ENCODE results near the gene MALT1.
A peak's percentile ranks its signal among the peaks of the same experiment; 100 is the strongest.
"Not testable (repeated sequence)": the region's sequence is repeated elsewhere in the genome, so short reads cannot be mapped to it uniquely, and the experiment has no call there.

Gene MALT1

DNA sequence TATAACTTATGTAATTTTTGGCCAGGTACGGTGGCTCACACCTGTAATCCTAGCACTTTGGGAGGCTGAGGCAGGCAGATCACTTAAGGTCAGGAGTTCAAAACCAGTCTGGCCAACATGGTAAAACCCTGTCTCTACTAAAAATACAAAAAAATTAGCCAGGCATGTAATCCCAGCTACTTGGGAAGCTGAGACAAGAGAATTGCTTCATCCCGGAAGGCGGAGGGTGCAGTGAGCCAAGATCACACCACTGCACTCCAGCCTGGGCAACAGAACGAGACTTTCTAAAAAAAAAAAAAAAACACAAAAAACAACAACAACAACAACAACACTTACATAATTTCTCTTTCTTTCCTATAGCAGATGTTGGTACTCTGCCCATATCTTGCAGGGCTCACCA is 105.3 kb downstream of the MALT1 start:
- not testable (repeated sequence) for DNase-seq (ENCODE audit: low read depth)

DNA sequence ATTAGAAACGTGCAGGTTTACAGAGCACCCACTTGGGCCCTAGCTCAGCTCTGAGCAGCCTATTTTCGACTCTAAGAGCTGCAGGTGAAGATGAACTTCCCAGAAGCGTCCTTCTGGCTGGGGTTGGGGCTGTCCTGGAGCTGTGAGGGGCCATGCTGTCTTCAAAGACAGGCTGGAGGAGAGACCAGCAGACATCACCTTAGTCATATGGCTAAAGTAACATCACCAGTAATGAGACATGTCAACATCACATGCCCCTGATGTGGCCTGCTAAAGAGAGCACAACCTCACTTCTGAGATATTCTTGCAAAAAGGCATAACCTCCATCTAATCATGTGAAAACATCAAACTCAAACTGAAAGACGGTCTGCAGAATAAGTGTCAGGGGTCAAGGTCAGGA is 106.2 kb downstream of the MALT1 start:
- no peak for DNase-seq (ENCODE audit: low read depth)

- no peak for DNase-seq (ENCODE audit: low read depth)
Measured at GRCh38 chr18:58779529-58779928, 108.3 kb downstream of the MALT1 start.

DNA sequence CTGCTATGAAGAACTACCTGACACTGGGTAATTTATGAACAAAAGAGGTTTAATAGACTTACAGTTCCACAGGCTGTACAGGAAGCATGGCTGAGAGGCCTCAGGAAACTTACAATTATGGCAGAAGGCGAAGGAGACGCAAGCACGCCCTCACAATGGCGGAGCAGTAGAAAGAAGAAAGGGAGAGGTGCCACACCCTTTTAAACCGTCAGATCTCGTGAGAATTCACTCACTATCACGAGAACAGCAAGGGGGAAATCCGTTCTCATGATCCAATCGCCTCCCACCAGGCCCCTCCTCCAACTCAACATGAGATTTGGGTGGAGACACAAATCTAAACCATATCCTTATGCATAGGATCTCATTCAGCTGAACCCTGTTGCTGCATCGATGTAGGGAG is 108.8 kb downstream of the MALT1 start:
- no peak for DNase-seq (ENCODE audit: low read depth)

- DNase-seq (ENCODE audit: low read depth) = peak; percentile 39
Measured at GRCh38 chr18:58781627-58782194, 110.4 kb downstream of the MALT1 start.

- DNase-seq (ENCODE audit: low read depth) = no peak
Measured at GRCh38 chr18:58784601-58785137, 113.4 kb downstream of the MALT1 start.

DNA sequence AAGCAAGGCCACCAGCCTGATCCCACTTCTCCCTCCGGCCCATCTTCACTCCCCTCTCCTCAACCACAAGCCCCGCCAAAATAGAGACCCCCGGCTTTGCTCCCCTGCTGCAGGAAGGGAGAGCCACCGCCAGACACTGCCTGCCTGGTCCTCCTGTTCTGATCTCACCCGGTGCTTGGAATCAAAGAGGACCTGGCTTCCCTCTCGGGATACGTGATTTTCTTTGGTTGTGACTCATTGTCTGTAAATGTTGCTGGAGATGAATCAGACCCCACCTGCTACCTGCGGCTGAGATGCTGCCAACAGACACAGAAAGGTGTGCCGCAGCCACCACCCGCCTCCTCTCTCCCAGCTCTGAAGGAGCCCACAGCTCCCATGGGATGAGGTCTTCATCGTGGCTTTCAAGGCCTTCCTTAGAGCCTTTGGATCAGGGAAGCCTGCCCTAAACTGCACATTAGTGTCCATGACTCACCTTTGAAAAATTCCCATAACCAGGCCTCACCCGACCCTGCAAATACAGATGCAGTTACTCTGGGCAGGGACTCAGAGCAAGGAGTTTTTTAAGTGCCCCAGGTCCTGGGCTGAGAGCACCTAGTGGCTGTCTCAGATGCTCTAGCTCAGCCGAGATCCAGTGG is 114.0 kb downstream of the MALT1 start:
- no peak for DNase-seq (ENCODE audit: low read depth)

- DNase-seq (ENCODE audit: low read depth) = no peak
Measured at GRCh38 chr18:58785870-58786269, 114.6 kb downstream of the MALT1 start.

GRCh38 chr18:58787536-58788149 is 116.4 kb downstream of the MALT1 start:
- no peak for DNase-seq (ENCODE audit: low read depth)

- no peak for DNase-seq (ENCODE audit: low read depth)
Measured at GRCh38 chr18:58788470-58788869, 117.2 kb downstream of the MALT1 start.

- no peak for DNase-seq (ENCODE audit: low read depth)
Measured at GRCh38 chr18:58788971-58789875, 118.0 kb downstream of the MALT1 start.

DNA sequence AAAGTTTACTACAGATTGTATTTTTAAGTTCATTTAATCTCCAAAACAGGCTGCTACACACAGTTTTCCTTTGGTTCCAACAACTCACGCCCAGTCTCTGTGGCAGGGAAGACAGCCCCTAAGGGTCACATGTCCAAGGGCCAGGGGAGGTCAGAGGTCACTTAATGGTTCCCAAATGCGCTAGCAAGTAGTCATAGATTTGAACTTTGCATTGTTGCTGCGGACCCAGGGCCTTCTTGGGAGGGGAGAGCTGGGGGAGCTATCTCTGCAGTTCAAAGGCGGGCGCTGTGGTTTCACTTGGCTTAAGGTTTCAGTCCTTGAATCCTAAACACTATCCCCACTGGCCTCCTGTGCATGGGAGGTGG is 118.6 kb downstream of the MALT1 start:
- no peak for DNase-seq (ENCODE audit: low read depth)

DNA sequence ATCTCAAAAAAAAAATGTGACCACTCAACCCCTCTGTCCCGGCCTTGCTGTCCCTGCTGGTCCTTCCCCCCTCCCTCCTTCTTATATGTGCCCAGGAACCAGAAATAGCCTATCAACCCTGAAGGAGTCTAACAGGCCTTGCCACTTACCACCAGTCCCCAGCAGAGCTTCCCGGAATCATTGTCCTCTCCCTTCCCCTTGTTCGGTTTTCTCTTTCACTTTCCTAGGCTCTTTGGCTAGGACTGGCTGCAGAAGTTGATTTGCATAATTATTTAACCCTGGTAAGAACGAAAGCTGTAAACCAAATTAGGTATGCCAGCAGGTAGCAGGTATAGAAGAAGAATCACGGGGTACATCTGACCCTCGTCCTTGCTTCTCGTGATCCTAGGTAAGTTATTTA is 120.8 kb downstream of the MALT1 start:
- no peak for DNase-seq (ENCODE audit: low read depth)

DNA sequence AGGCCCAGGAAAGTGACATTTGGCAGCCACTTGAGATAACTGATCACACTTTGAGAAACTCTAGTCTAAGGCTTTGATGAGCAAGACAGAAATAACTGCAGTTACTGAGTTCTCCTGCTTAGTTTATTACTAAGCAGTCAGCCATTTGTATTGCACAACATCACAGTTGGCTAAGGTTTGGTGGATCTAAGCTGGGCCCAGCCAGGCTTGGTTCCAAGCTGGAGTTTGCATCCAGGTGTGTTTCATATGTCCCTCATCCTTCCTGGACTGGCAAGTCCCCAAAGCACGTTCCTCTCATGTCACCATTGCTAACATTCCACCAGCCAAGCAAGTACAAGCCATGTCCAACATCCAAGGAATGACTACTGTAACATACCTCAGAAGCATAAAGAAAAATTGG is 122.1 kb downstream of the MALT1 start:
- DNase-seq (ENCODE audit: low read depth) = no peak

DNA sequence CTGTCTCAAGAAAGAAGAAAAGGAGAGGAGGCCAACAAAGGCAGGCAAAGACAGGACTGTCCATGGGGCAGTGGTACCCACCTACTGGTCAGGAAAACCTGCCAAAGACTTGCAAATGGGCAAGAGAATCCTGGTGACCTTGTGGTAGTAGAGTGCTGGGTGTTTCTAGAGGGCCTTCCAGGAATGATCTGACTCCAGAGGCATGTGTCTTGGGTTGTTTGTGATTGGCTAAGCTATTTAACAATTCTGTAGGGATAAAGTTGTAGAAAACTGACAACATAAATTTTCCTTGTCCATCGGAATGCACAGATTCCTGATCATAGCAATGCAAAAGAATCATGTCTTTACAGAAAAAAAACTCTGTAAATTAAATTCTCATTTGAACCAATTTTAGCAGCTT is 125.0 kb downstream of the MALT1 start:
- no peak for DNase-seq (ENCODE audit: low read depth)

DNA sequence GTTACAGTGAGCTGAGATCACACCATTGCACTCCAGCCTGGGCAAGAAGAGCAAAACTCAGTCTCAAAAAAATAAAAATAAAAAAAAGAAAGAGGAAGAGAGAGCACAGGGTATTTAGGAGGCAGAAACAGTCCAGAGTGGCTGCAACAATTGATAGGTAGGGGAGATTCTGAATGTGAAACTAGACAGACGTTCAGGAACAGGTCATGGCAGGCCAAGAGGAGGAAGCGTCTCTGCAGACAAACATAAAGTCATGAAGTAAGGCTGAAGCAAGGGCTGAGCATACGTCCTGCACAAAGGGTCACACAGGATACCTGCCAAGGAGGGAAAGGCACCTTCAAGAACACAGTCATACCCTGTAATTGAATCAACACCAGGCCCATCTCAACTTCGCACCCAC is 129.3 kb downstream of the MALT1 start:
- no peak for DNase-seq (ENCODE audit: low read depth)

DNA sequence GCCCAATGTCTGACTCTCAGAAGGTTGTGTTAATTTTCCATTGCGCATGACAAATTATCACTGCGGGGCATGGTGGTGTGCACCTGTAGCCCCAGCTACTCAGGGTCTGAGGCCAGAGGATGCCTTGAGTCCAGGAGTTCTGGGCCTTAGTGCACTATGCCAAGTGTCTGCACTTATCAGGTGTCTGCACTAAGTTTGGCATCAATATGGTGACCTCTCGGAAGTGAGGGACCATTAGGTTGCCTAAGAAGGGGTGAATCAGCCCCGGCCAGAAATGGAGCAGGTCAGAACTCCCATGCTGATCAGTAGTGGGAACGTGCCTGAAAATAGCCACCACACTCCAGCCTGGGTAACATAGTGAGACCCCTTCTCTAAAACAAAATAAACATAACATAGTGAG is 131.7 kb downstream of the MALT1 start:
- DNase-seq (ENCODE audit: low read depth) = no peak

DNA sequence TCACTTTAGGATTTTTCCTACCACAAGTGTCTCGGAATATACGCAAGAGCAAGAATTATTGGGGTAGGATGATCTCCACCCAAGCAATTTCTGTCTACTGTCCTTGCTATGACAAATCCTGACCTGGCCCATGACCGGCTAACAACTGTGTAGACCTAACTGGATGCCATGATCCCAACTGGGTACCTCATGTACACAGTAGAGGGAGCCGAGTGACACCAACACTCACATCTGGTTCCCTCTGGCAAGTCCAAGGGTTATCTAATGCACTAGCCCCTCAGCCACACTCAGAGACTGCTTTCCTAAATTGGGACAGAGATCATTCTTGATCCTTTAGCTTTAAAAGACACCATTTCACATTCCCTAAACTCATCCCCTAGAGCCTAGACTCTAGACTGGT is 132.7 kb downstream of the MALT1 start:
- no peak for DNase-seq (ENCODE audit: low read depth)

All from stimulated activated CD8-positive, alpha-beta memory T cell treated with anti-CD3 and anti-CD28 coated beads, Interleukin-4, amount 100 ng/mL, for 24 hours (primary cell).